IMR-90 (cell line): ENCODE measurements around the gene RBFOX2. TPM values are rescaled to one million over a fixed set of nuclear protein-coding genes. Genes with fewer than 3 reads are reported as not detected.

Source experiments
- ATAC-seq: fragments of 200-7000 bp; cut with Tn5 transposase; 2 replicates; pipeline ENCODE4 v1.9.1; 2020; ENCODE audit warnings: low read depth, mild to moderate bottlenecking, moderate library complexity
- BruUV-seq: library from RNA; stranded (reverse); fragments of 400-500 nt; replicated peaks from 2 replicates; lab custom pipeline; 2021; lab: Mats Ljungman, UMichigan
- CTCF ChIA-PET: fragments of 300-600 bp; formaldehyde crosslinking; extraction: SDS; loops from one replicate; lab custom pipeline; 2021; ENCODE audit warnings: antibody characterized with exemption; lab: Yijun Ruan, JAX
- POLR2A ChIA-PET: fragments of 300-600 bp; sonication (Branson Sonifier 250); formaldehyde crosslinking; loops from one replicate; lab custom pipeline; 2022; ENCODE audit warnings: antibody characterized with exemption; ENCODE audit not compliant: unreplicated experiment; lab: Charles Lee
- DNase-seq: peaks from one replicate; pipeline ENCODE4 v3.0.0; 2013
- H2AFZ ChIP-seq: replicated peaks from 2 replicates; pipeline ENCODE3; 2013; ENCODE audit warnings: low read length, mild to moderate bottlenecking; ENCODE audit not compliant: poor library complexity
- H2AK5ac ChIP-seq: 2 replicates; pipeline ENCODE4 v1.6.1; 2013; ENCODE audit warnings: low read depth, low read length, inconsistent platforms
- H2AK9ac ChIP-seq: replicated peaks from 2 replicates; pipeline ENCODE3; 2013; ENCODE audit warnings: mild to moderate bottlenecking, low read depth, low read length, moderate library complexity; ENCODE audit not compliant: poor library complexity
- H2BK120ac ChIP-seq: 2 replicates; pipeline ENCODE4 v1.6.1; 2013; ENCODE audit warnings: low read depth, low read length, inconsistent platforms
- H2BK15ac ChIP-seq: 3 replicates; pipeline ENCODE4 v1.6.1; 2013; ENCODE audit warnings: low read depth, low read length, inconsistent platforms
- H2BK20ac ChIP-seq: 2 replicates; pipeline ENCODE4 v1.6.1; 2013; ENCODE audit warnings: low read depth, mild to moderate bottlenecking, inconsistent platforms, low read length, moderate library complexity
- H2BK5ac ChIP-seq: 2 replicates; pipeline ENCODE4 v1.6.1; 2013; ENCODE audit warnings: mild to moderate bottlenecking, low read depth, low read length, inconsistent platforms; ENCODE audit not compliant: poor library complexity, severe bottlenecking
- H3K14ac ChIP-seq: replicated peaks from 2 replicates; pipeline ENCODE4 v1.6.1; 2013; ENCODE audit warnings: low read depth, low read length, inconsistent platforms
- H3K18ac ChIP-seq: 2 replicates; pipeline ENCODE4 v1.6.1; 2013; ENCODE audit warnings: low read depth, low read length, control low read depth
- H3K23ac ChIP-seq: 2 replicates; pipeline ENCODE4 v1.6.1; 2013; ENCODE audit warnings: low read depth, low read length, inconsistent platforms
- H3K27ac ChIP-seq: 2 replicates; pipeline ENCODE4 v1.5.1; 2013; ENCODE audit warnings: mild to moderate bottlenecking, control low read depth, low read length; ENCODE audit not compliant: insufficient read depth
- H3K27me3 ChIP-seq: 2 replicates; pipeline ENCODE4 v1.6.1; 2013; ENCODE audit warnings: low read length; ENCODE audit not compliant: control insufficient read depth, insufficient read depth
- H3K36me3 ChIP-seq: 2 replicates; pipeline ENCODE4 v1.6.1; 2013; ENCODE audit warnings: low read length, mixed read lengths; ENCODE audit not compliant: control insufficient read depth, insufficient read depth
- H3K4ac ChIP-seq: 2 replicates; pipeline ENCODE4 v1.6.1; 2013; ENCODE audit warnings: low read depth, low read length, inconsistent platforms
- H3K4me1 ChIP-seq: 2 replicates; pipeline ENCODE4 v1.6.1; 2013; ENCODE audit warnings: low read length, mixed read lengths; ENCODE audit not compliant: control insufficient read depth, insufficient read depth
- H3K4me2 ChIP-seq: 2 replicates; pipeline ENCODE4 v1.6.1; 2013; ENCODE audit warnings: low read depth, mild to moderate bottlenecking, control low read depth, low read length, moderate library complexity
- H3K4me3 ChIP-seq: 2 replicates; pipeline ENCODE4 v1.5.1; 2013; ENCODE audit warnings: low read depth, mild to moderate bottlenecking, control low read depth, low read length, moderate library complexity; ENCODE audit not compliant: insufficient read depth
- H3K56ac ChIP-seq: 2 replicates; pipeline ENCODE4 v1.6.1; 2013; ENCODE audit warnings: low read length, inconsistent platforms; ENCODE audit not compliant: insufficient read depth; ENCODE audit errors: extremely low read depth
- H3K79me1 ChIP-seq, 2 experiments: 2 replicates each; pipeline ENCODE4 v1.6.1; 2013; ENCODE audit warnings: low read length in 2 of 2, inconsistent platforms in 1 of 2, low read depth in 1 of 2
- H3K9ac ChIP-seq: 2 replicates; pipeline ENCODE4 v1.6.1; 2013; ENCODE audit warnings: low read depth, low read length, control low read depth
- H3K9me1 ChIP-seq: 2 replicates; pipeline ENCODE4 v1.6.1; 2013; ENCODE audit warnings: low read length, inconsistent platforms; ENCODE audit not compliant: insufficient read depth
- H3K9me3 ChIP-seq: 2 replicates; pipeline ENCODE4 v1.6.1; 2013; ENCODE audit warnings: low read length; ENCODE audit not compliant: control insufficient read depth, insufficient read depth
- H4K20me1 ChIP-seq: 2 replicates; pipeline ENCODE4 v1.6.1; 2013; ENCODE audit warnings: low read length, inconsistent platforms; ENCODE audit not compliant: insufficient read depth
- H4K5ac ChIP-seq: 2 replicates; pipeline ENCODE4 v1.6.1; 2013; ENCODE audit warnings: mild to moderate bottlenecking, low read depth, low read length, control low read depth
- H4K8ac ChIP-seq, 2 experiments: 2 replicates each; pipeline ENCODE4 v1.6.1; 2013; ENCODE audit warnings: low read depth in 2 of 2, low read length in 2 of 2, control low read depth in 1 of 2, inconsistent platforms in 1 of 2
- H4K91ac ChIP-seq: 2 replicates; pipeline ENCODE4 v1.6.1; 2013; ENCODE audit warnings: low read depth, low read length, inconsistent platforms; ENCODE audit not compliant: insufficient read depth
- BHLHE40 ChIP-seq: fragments of 150-350 bp; IDR thresholded peaks from 2 replicates; pipeline ENCODE4 v1.6.1; 2016; ENCODE audit warnings: mild to moderate bottlenecking, low read depth, low read length
- CEBPB ChIP-seq: IDR thresholded peaks from 2 replicates; pipeline ENCODE4 v1.6.1; 2012; ENCODE audit warnings: low read depth, low read length, improper control_type of control experiment
- CHD1 ChIP-seq: IDR thresholded peaks from 2 replicates; pipeline ENCODE4 v1.6.1; 2012; ENCODE audit warnings: low read depth, low read length, improper control_type of control experiment
- FOS ChIP-seq: fragments of 150-350 bp; IDR thresholded peaks from 2 replicates; pipeline ENCODE4 v1.6.1; 2016; ENCODE audit warnings: low read depth, low read length
- MAFK ChIP-seq: IDR thresholded peaks from 2 replicates; pipeline ENCODE4 v1.6.1; 2012; ENCODE audit warnings: low read depth, low read length, improper control_type of control experiment
- MAZ ChIP-seq: IDR thresholded peaks from 2 replicates; pipeline ENCODE4 v1.6.1; 2012; ENCODE audit warnings: low read depth, mild to moderate bottlenecking, low read length, improper control_type of control experiment, moderate library complexity, borderline replicate concordance
- MXI1 ChIP-seq: IDR thresholded peaks from 2 replicates; pipeline ENCODE4 v1.6.1; 2012; ENCODE audit warnings: low read depth, mild to moderate bottlenecking, low read length, moderate library complexity, borderline replicate concordance
- NFE2L2 ChIP-seq: fragments of 150-350 bp; IDR thresholded peaks from 2 replicates; pipeline ENCODE4 v1.6.1; 2016; ENCODE audit warnings: low read depth, mild to moderate bottlenecking, low read length
- POLR2A ChIP-seq: IDR thresholded peaks from 2 replicates; pipeline ENCODE4 v1.6.1; 2012; ENCODE audit warnings: mild to moderate bottlenecking, low read depth, low read length
- RCOR1 ChIP-seq: IDR thresholded peaks from 2 replicates; pipeline ENCODE4 v1.6.1; 2012; ENCODE audit warnings: mild to moderate bottlenecking, low read length, improper control_type of control experiment; ENCODE audit not compliant: insufficient replicate concordance
- RFX5 ChIP-seq: IDR thresholded peaks from 2 replicates; pipeline ENCODE4 v1.8.0; 2012; ENCODE audit warnings: low read depth, mild to moderate bottlenecking, low read length, moderate library complexity
- WGBS, 2 experiments: methylation state at CpG; one replicate each; pipeline versions ENCODE4 v1.1.5 to v1.1.7; 2013; ENCODE audit warnings: missing lambda C conversion rate in 2 of 2; ENCODE audit not compliant: insufficient read length in 1 of 2; ENCODE audit errors: extremely low coverage in 2 of 2; 5-methylcytosine and 5-hydroxymethylcytosine counted together
- dilution Hi-C: fragments of 300-500 bp; cut with HindIII; formaldehyde crosslinking; loops from one replicate; pipeline ENCODE4 v1.14.3; 2018; ENCODE audit warnings: low sequenced_read_pairs; ENCODE audit not compliant: unreplicated experiment
- in situ Hi-C: fragments of 300-500 bp; cut with MboI; formaldehyde crosslinking; loops from 3 replicates; pipeline ENCODE4 v1.14.3; 2019; ENCODE audit warnings: low sequenced_read_pairs, inconsistent platforms, mixed read lengths
- intact Hi-C: fragments of 100-400 bp; cut with micrococcal nuclease; formaldehyde crosslinking; loops from 2 replicates; pipeline ENCODE4 v1.10.0; 2022
- polyA plus RNA-seq, 3 experiments: library from polyadenylated mRNA; depleted of rRNA; stranded (reverse); fragments of >200 nt; gene quantifications; 2 replicates each; pipeline ENCODE4 v1.2.3, GENCODE V29; 2012; ENCODE audit warnings: low replicate concordance in 1 of 3
- total RNA-seq: library from RNA; depleted of rRNA; stranded (reverse); fragments of >200 nt; gene quantifications from 2 replicates; pipeline ENCODE4 v1.2.3, GENCODE V29; 2012
- TF ChIP-seq, protein P1 (sequence below): fragments of 150-350 bp; IDR thresholded peaks from 2 replicates; pipeline ENCODE4 v1.6.1; 2017; ENCODE audit warnings: mild to moderate bottlenecking, antibody characterized with exemption, low read length, low read depth
- TF ChIP-seq, protein P2 (sequence below): fragments of 150-350 bp; IDR thresholded peaks from 2 replicates; pipeline ENCODE4 v1.6.1; 2016; ENCODE audit warnings: low read depth, mild to moderate bottlenecking, low read length, moderate library complexity, borderline replicate concordance
- TF ChIP-seq, protein P3 (sequence below): conservative IDR thresholded peaks from 2 replicates; pipeline ENCODE4 v1.5.1; 2012; ENCODE audit warnings: mild to moderate bottlenecking, low read depth, low read length, improper control_type of control experiment

RBFOX2 gene
- total and polyA plus RNA-seq, 2 of the 4 experiments (the other 2 are of a cell fraction), result 146 to 178 TPM

DNA sequence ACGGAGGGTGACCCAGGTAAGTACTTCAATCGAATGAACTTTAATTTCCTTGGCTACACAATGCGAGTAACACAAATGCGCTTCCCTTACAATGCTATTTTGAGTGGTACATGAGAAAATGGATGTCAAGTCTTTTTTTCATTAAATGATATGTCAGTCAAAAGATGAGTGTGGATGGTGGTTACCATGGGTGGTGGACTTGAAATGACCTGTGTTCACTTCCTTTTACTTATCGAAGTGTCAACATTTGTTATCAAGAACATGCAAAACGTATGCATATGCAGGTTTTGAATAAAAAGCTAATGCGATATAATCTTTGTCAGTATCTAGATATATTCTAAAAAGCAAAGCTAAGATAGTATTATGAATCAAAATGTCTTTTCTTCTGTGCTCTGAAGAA, 319.7 kb downstream of the RBFOX2 start:
- no peaks in the 10 kb centered on the region for H3K27me3 ChIP-seq
- ChIA-PET POLR2A (no interaction called here), CTCF (interaction anchor here (1.2 kb wide), 1 partner anchor 25 kb away, joined by 4 read pairs; no protein-coding TSS in a partner anchor)
- peak overlapping the region; percentile 97; the same call in 1 of the 3 replicates for H2BK15ac ChIP-seq
- peak overlapping the region; percentile 81; the same call in 1 of the 2 replicates for H3K4ac ChIP-seq
- DNase-seq (no peak), ATAC-seq (no peak)
- peak overlapping the region; percentile 85 for H2BK20ac ChIP-seq
- H3K79me1 ChIP-seq, result no peaks in the 10 kb centered on the region; a peak in 1 of 4 replicates
- no peaks in the 10 kb centered on the region; the same call in 1 of the 2 replicates for H4K20me1 ChIP-seq
- peak overlapping the region; percentile 89 for H4K91ac ChIP-seq
- H3K4me2 ChIP-seq, result peak overlapping the region; percentile 32; the same call in 1 of the 2 replicates
- peak overlapping the region; percentile 96; the same call in 1 of the 2 replicates for H2AK5ac ChIP-seq
- no peak overlapping the region; the same call in 1 of the 2 replicates for H4K5ac ChIP-seq
- H2BK5ac ChIP-seq, result peak overlapping the region; percentile 72
- intact Hi-C loops, result loop anchor here (5.0 kb wide), 1 partner anchor 42 kb away; no protein-coding TSS in a partner anchor
- peak overlapping the region; percentile 49; the same call in 1 of the 2 replicates for H3K23ac ChIP-seq
- 98% methylated on average over 4 of the region's 7 CpGs; no CpG with 5 or more reads in 1 of the 2 experiments for WGBS, 2 experiments
- TF ChIP-seq RFX5, result no peak
- TF ChIP-seq, protein P1, sequence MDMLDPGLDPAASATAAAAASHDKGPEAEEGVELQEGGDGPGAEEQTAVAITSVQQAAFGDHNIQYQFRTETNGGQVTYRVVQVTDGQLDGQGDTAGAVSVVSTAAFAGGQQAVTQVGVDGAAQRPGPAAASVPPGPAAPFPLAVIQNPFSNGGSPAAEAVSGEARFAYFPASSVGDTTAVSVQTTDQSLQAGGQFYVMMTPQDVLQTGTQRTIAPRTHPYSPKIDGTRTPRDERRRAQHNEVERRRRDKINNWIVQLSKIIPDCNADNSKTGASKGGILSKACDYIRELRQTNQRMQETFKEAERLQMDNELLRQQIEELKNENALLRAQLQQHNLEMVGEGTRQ, result no peak
- no peak for TF ChIP-seq FOS
- no peak for TF ChIP-seq MAZ
- TF ChIP-seq, protein P2, sequence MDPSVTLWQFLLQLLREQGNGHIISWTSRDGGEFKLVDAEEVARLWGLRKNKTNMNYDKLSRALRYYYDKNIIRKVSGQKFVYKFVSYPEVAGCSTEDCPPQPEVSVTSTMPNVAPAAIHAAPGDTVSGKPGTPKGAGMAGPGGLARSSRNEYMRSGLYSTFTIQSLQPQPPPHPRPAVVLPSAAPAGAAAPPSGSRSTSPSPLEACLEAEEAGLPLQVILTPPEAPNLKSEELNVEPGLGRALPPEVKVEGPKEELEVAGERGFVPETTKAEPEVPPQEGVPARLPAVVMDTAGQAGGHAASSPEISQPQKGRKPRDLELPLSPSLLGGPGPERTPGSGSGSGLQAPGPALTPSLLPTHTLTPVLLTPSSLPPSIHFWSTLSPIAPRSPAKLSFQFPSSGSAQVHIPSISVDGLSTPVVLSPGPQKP, result no peak
- TF ChIP-seq BHLHE40, result no peak
- no peak for TF ChIP-seq POLR2A
- TF ChIP-seq MXI1, result no peak
- no peak for TF ChIP-seq CEBPB
- no peak for TF ChIP-seq RCOR1
- TF ChIP-seq MAFK, result no peak
- no peak for TF ChIP-seq CHD1
- TF ChIP-seq NFE2L2, result no peak
- TF ChIP-seq, protein P3, sequence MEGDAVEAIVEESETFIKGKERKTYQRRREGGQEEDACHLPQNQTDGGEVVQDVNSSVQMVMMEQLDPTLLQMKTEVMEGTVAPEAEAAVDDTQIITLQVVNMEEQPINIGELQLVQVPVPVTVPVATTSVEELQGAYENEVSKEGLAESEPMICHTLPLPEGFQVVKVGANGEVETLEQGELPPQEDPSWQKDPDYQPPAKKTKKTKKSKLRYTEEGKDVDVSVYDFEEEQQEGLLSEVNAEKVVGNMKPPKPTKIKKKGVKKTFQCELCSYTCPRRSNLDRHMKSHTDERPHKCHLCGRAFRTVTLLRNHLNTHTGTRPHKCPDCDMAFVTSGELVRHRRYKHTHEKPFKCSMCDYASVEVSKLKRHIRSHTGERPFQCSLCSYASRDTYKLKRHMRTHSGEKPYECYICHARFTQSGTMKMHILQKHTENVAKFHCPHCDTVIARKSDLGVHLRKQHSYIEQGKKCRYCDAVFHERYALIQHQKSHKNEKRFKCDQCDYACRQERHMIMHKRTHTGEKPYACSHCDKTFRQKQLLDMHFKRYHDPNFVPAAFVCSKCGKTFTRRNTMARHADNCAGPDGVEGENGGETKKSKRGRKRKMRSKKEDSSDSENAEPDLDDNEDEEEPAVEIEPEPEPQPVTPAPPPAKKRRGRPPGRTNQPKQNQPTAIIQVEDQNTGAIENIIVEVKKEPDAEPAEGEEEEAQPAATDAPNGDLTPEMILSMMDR, result no peak
- H2AFZ ChIP-seq, result peak overlapping the region; percentile 21
- H3K9ac ChIP-seq, result no peak overlapping the region
- no TSS peak for BruUV-seq
- H3K36me3 ChIP-seq, result no peaks in the 10 kb centered on the region
- peaks cover 6% of the 10 kb centered on the region for H3K9me3 ChIP-seq
- no peak overlapping the region for H3K18ac ChIP-seq
- peak overlapping the region; percentile 85 for H2BK120ac ChIP-seq
- peaks cover 8% of the 10 kb centered on the region; the same call in 1 of the 2 replicates for H3K9me1 ChIP-seq
- H3K27ac ChIP-seq, result peak overlapping the region; percentile 81
- H2AK9ac ChIP-seq, result peak overlapping the region; percentile 48
- in situ Hi-C loops, result no loop called here
- peak overlapping the region; percentile 67 for H3K14ac ChIP-seq
- dilution Hi-C loops, result no loop called here
- peaks cover 18% of the 10 kb centered on the region for H3K4me1 ChIP-seq
- H4K8ac ChIP-seq, result peak overlapping the region in 1 of 2 experiments; percentile 76; a peak in 1 of 4 replicates
- H3K4me3 ChIP-seq, result no peak overlapping the region
- H3K56ac ChIP-seq, result peak overlapping the region; percentile 37; the same call in 1 of the 2 replicates
